Prostate gland (tissue), 2 donors: ENCODE data around the gene CLDN5. TPM values are rescaled to one million over a fixed set of nuclear protein-coding genes. Genes with fewer than 3 reads are reported as not detected.
"Not testable (repeated sequence)": the region's sequence is repeated elsewhere in the genome, so short reads cannot be mapped to it uniquely, and the experiment has no call there.

ENCODE experiments used
- DNase-seq: peaks from one replicate; pipeline ENCODE4 v3.0.0-alpha.2; 2019; ENCODE audit warnings: low spot score
- H3K27ac ChIP-seq, 2 donors: fragments of 200-600 bp; sonication (generic); 2 replicates each; pipeline ENCODE4 v1.5.1; 2017 to 2019
- H3K27me3 ChIP-seq: fragments of 200-600 bp; sonication (generic); replicated peaks from 2 replicates; pipeline ENCODE4 v1.5.1; 2019; ENCODE audit not compliant: insufficient read depth
- H3K36me3 ChIP-seq, 2 donors: fragments of 200-600 bp; sonication (generic); 1 replicate in 1 of 2; 2 replicates in 1 of 2; pipeline versions ENCODE4 v1.5.1 to v1.8.1; 2017 to 2019
- H3K4me1 ChIP-seq: fragments of 200-600 bp; sonication (generic); replicated peaks from 2 replicates; pipeline ENCODE4 v1.5.1; 2019
- H3K4me3 ChIP-seq, 2 donors: fragments of 200-600 bp; sonication (generic); 2 replicates each; pipeline ENCODE4 v1.5.1; 2017 to 2019
- H3K9me3 ChIP-seq: fragments of 200-600 bp; sonication (generic); 2 replicates; pipeline ENCODE4 v1.5.1; 2017
- POLR2A ChIP-seq: fragments of 450-650 bp; IDR thresholded peaks from one replicate; pipeline ENCODE4 v1.6.1; 2016; ENCODE audit warnings: antibody characterized with exemption, mild to moderate bottlenecking
- POLR2AphosphoS5 ChIP-seq: sonication (generic); formaldehyde crosslinking; IDR thresholded peaks from one replicate; pipeline ENCODE4 v1.6.1; 2017; ENCODE audit warnings: antibody characterized with exemption
- WGBS: methylation state at CpG from one replicate; pipeline ENCODE4 v1.1.5; 2018; 5-methylcytosine and 5-hydroxymethylcytosine counted together
- intact Hi-C: fragments of 100-400 bp; cut with DNase I; formaldehyde crosslinking; loops from one replicate; pipeline ENCODE4 v1.14.2; 2022
- total RNA-seq, 2 donors: library from RNA; depleted of rRNA; stranded (reverse); fragments of >200 nt; gene quantifications; one replicate each; pipeline ENCODE4 v1.1.0, GENCODE V29; 2016
- TF ChIP-seq, protein P1 (sequence below), 4 experiments: fragments of 200-600 bp in 2 of 4; fragments of 450-650 bp in 2 of 4; sonication (generic) in 2 of 4; IDR thresholded peaks; 1 replicate in 3 of 4; 2 replicates in 1 of 4; pipeline ENCODE4 v1.5.1; 2016 to 2019; ENCODE audit warnings: antibody characterized with exemption in 4 of 4, mild to moderate bottlenecking in 2 of 4, moderate library complexity in 2 of 4

CLDN5 gene
- total RNA-seq, 2 donors from 2014 or later: 31.9 to 46.9 TPM

DNA sequence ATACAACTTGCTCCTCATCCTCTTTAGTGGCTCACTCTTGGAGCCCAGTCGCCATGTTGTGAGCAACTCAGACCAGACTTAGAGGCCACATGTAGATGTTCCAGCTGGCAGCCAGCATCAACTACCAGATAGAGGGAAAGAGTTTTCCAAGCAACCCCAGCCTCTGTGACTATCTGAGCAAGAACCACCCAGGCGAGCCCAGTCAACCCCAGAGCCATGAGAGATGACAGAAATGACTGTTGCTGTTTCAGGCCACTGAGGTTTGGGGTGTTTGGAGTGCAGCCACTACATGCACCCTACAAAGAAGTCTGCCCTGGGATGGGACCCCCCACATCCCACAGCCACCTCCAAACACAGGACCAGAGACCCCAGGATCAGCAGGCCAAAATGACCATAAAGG lies 24.8 kb upstream of the CLDN5 start:
- H3K27me3 ChIP-seq: no peaks in the 10 kb centered on the region
- no peaks in the 10 kb centered on the region for H3K4me1 ChIP-seq
- no peaks in the 10 kb centered on the region for H3K36me3 ChIP-seq
- no peaks in the 10 kb centered on the region for H3K9me3 ChIP-seq
- TF ChIP-seq POLR2A: no peak
- TF ChIP-seq, protein P1, sequence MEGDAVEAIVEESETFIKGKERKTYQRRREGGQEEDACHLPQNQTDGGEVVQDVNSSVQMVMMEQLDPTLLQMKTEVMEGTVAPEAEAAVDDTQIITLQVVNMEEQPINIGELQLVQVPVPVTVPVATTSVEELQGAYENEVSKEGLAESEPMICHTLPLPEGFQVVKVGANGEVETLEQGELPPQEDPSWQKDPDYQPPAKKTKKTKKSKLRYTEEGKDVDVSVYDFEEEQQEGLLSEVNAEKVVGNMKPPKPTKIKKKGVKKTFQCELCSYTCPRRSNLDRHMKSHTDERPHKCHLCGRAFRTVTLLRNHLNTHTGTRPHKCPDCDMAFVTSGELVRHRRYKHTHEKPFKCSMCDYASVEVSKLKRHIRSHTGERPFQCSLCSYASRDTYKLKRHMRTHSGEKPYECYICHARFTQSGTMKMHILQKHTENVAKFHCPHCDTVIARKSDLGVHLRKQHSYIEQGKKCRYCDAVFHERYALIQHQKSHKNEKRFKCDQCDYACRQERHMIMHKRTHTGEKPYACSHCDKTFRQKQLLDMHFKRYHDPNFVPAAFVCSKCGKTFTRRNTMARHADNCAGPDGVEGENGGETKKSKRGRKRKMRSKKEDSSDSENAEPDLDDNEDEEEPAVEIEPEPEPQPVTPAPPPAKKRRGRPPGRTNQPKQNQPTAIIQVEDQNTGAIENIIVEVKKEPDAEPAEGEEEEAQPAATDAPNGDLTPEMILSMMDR (IDR thresholded peaks at IDR 0.05): no peak
- TF ChIP-seq POLR2AphosphoS5: no peak
- WGBS: 100% methylated on average over 2 of the region's 2 CpGs
- DNase-seq: no peak
- H3K4me3 ChIP-seq: no peak overlapping the region
- intact Hi-C loops: no loop called here
- no peak overlapping the region for H3K27ac ChIP-seq

DNA sequence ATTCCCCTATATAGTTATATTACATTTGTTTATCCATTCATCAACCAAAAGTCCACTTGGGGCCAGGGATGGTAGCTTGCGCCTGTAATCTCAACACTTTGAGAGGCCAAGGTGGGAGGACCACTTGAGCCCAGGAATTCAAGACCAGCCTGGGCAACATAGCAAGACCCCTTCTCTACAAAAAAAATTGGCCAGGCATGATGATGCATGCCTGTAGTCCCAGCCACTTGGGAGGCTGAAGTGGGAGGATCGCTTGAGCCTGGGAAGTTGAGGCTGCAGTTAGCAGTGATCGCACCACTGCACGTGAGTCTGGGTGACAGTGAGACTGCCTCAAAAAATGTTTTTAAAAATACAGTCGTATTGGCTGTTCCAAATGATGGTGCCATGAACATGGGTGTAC lies 24.2 kb upstream of the CLDN5 start:
- H3K36me3 ChIP-seq, intact Hi-C loops, H3K27ac ChIP-seq, H3K27me3 ChIP-seq, H3K4me3 ChIP-seq, H3K9me3 ChIP-seq, H3K4me1 ChIP-seq, DNase-seq: not testable (repeated sequence)
- WGBS: 97% methylated on average over 5 of the region's 5 CpGs

DNA sequence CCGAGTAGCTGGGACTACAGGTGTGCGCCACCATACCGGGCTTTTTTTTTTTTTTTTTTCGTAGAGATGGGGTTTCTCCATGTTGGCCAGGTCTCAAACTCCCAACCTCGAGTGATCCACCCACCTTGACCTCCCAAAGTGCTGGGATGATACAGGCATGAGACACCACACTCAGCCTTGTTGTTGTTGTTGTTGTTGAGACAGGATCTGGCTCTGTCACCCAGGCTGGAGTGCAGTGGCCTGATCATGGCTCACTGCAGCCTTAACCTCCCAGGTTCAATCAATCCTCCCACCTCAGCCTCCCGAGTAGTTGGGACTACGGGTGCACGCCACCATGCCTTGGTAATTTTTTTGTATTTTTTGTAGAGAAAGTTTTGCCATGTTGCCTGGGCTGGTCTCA lies 23.4 kb upstream of the CLDN5 start:
- H3K4me1 ChIP-seq: no peaks in the 10 kb centered on the region
- TF ChIP-seq POLR2AphosphoS5 (no peak), POLR2A (no peak)
- TF ChIP-seq, protein P1 (IDR thresholded peaks at IDR 0.05): no peak
- intact Hi-C loops: no loop called here
- no peak overlapping the region for H3K27ac ChIP-seq
- no peak overlapping the region for H3K4me3 ChIP-seq
- no peaks in the 10 kb centered on the region for H3K9me3 ChIP-seq
- H3K27me3 ChIP-seq: no peaks in the 10 kb centered on the region
- no peaks in the 10 kb centered on the region for H3K36me3 ChIP-seq
- 95% methylated on average over 8 of the region's 8 CpGs for WGBS
- DNase-seq: no peak

DNA sequence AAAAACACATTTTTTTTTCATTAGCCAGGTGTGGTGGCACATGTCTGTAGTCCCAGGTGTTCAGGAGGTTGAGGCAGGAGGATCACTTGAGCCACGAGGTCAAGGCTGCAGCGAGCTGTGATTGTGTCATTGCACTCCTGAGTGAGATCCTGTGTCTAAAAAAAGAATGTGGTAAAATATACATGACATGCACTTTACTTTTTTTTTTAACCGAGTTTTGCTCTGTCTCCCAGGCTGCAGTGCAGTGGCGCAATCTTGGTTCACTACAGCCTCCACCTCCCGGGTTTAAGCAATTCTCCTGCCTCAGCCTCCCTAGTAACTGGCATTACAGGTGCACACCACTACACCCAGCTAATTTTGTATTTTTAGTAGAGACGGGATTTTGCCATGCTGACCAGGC lies 22.5 kb upstream of the CLDN5 start:
- H3K36me3 ChIP-seq: no peaks in the 10 kb centered on the region
- DNase-seq: no peak
- H3K9me3 ChIP-seq: no peaks in the 10 kb centered on the region
- H3K4me3 ChIP-seq: no peak overlapping the region
- H3K27me3 ChIP-seq: no peaks in the 10 kb centered on the region
- H3K27ac ChIP-seq: no peak overlapping the region
- 80% methylated on average over 6 of the region's 6 CpGs for WGBS
- H3K4me1 ChIP-seq: no peaks in the 10 kb centered on the region
- TF ChIP-seq POLR2AphosphoS5: no peak
- TF ChIP-seq POLR2A: no peak
- TF ChIP-seq, protein P1 (IDR thresholded peaks at IDR 0.05): no peak
- intact Hi-C loops: no loop called here

DNA sequence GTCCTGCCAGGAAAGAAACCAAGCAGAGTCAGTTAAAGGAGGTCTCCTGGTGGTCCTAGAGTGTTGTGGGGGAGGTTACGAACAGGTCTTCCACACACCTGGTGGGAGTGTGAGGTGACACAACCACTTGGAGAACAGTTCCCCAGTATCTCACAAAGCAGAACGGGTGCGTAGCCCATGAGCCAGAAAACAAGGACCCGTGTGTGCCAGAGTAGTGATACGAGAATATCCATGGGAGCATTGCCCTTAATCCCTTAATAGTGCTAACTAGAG lies 21.7 kb upstream of the CLDN5 start:
- Histone ChIP-seq H3K4me1 (no peaks in the 10 kb centered on the region), H3K27ac (no peak overlapping the region)

More for the DNA sequence above, 21.7 kb upstream of the CLDN5 start:
- TF ChIP-seq POLR2AphosphoS5 (no peak), POLR2A (no peak)
- TF ChIP-seq, protein P1 (IDR thresholded peaks at IDR 0.05): no peak
- Histone ChIP-seq H3K9me3 (no peaks in the 10 kb centered on the region), H3K4me3 (no peak overlapping the region), H3K27me3 (no peaks in the 10 kb centered on the region), H3K36me3 (no peaks in the 10 kb centered on the region)
- no peak for DNase-seq
- 88% methylated on average over 5 of the region's 5 CpGs for WGBS
- intact Hi-C loops: no loop called here
